Choroid plexus epithelial cell (primary cell): ENCODE measurements around the gene GPNMB.

ENCODE experiments used
- DNase-seq: peaks from one replicate; pipeline ENCODE4 v3.0.0-alpha.2; 2010; ENCODE audit warnings: low read depth
- H3K4me3 ChIP-seq: 2 replicates; pipeline ENCODE4 v1.5.1; 2011; ENCODE audit warnings: low read depth, mild to moderate bottlenecking, control low read depth, low read length, moderate library complexity
- TF ChIP-seq, protein P1 (sequence below): conservative IDR thresholded peaks from 2 replicates; pipeline ENCODE4 v1.5.1; 2011; ENCODE audit warnings: low read depth, mild to moderate bottlenecking, control low read depth, inconsistent platforms, low read length, moderate library complexity

GPNMB gene

GRCh38 chr7:23287612-23288011 is 41.0 kb downstream of the GPNMB start:
- no peak for DNase-seq
- TF ChIP-seq, protein P1, sequence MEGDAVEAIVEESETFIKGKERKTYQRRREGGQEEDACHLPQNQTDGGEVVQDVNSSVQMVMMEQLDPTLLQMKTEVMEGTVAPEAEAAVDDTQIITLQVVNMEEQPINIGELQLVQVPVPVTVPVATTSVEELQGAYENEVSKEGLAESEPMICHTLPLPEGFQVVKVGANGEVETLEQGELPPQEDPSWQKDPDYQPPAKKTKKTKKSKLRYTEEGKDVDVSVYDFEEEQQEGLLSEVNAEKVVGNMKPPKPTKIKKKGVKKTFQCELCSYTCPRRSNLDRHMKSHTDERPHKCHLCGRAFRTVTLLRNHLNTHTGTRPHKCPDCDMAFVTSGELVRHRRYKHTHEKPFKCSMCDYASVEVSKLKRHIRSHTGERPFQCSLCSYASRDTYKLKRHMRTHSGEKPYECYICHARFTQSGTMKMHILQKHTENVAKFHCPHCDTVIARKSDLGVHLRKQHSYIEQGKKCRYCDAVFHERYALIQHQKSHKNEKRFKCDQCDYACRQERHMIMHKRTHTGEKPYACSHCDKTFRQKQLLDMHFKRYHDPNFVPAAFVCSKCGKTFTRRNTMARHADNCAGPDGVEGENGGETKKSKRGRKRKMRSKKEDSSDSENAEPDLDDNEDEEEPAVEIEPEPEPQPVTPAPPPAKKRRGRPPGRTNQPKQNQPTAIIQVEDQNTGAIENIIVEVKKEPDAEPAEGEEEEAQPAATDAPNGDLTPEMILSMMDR: no peak
- H3K4me3 ChIP-seq: no peak overlapping the region

GRCh38 chr7:23290993-23291392 is 44.4 kb downstream of the GPNMB start:
- TF ChIP-seq, protein P1: no peak
- no peak for DNase-seq
- no peak overlapping the region for H3K4me3 ChIP-seq

GRCh38 chr7:23291957-23292560 is 45.5 kb downstream of the GPNMB start:
- TF ChIP-seq, protein P1: no peak
- no peak for DNase-seq
- H3K4me3 ChIP-seq: no peak overlapping the region

DNA sequence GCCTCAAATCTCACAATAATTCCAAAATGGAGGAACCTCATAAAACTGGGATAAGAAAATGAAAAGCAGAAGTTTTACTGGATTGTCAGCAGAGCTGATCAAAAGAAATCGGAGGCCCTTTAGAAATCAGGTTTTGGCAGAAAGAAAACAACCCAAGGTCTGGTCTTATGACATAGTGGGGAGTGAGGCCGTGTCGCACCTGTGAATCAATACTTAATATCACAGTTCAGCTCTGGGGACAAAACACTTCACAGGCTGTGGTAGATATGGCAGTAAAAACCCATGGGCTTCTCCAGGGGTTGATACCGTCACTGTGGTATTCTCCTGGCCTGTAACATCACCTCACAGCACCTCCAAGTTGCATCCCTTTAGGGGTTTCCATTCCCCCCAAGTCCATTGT is 46.0 kb downstream of the GPNMB start:
- no peak overlapping the region for H3K4me3 ChIP-seq
- TF ChIP-seq, protein P1: no peak
- no peak for DNase-seq

DNA sequence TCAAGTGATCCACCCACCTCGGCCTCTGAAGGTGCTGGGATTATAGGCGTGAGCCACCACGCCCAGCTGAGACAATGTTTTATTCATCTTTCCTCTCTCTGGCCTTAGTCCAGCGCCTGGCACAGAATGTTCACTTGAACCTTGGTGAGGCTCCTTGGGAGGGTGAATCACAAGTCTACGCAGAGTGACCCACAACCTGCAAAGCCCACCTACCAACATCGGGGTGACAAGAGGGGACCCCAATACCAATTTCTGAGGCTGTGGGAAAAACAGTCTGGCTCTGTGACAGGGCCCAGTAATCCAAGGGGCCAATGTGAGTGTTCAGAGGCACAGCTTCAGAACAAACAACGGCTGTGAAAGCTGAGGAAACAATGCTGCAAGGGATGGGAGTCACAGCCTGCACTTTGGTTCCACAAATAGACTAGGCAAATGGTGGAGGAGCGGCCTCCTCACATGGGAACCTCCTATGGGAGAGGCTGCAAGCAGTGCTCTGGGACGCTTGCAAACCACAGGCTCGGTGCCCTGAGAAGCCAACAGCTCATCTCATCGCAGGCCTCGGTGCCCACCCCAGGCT is 47.0 kb downstream of the GPNMB start:
- H3K4me3 ChIP-seq: no peak overlapping the region
- TF ChIP-seq, protein P1: no peak
- DNase-seq: no peak

- no peak overlapping the region for H3K4me3 ChIP-seq
- TF ChIP-seq, protein P1: no peak
These were observed 48.2 kb downstream of the GPNMB start for GRCh38 chr7:23294549-23295400.

GRCh38 chr7:23295401-23295697 is 48.8 kb downstream of the GPNMB start:
- TF ChIP-seq, protein P1: no peak
- no peak for DNase-seq
- no peak overlapping the region for H3K4me3 ChIP-seq

More at GRCh38 chr7:23294549-23295400, 48.2 kb downstream of the GPNMB start:
- no peak for DNase-seq
